ENCODE data around the gene PRR22.
"Not testable (repeated sequence)": the region's sequence is repeated elsewhere in the genome, so short reads cannot be mapped to it uniquely, and the experiment has no call there.

The PRR22 gene

DNA sequence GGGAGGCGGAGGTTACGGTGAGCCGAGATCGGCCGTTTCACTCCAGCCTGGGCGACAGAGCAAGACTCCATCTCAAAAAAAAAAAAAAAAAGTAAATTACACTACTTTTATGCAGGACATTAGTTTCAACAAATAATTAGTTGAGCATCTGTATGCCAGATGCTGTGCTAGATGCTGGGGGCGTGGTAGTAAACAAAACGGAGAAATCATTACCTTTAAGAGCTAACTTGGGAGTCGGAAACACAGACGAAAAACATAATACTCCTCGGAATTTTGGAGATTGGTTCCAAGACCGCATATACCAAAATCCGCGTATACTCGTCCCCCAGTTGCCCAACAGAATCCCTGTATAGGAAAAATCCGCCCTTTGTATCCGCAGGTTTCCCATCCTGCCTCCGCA, 7.7 kb upstream of the PRR22 start:
- in situ Hi-C loops (cut with HindIII; ENCODE audit: low sequenced_read_pairs), result no loop called here

DNA sequence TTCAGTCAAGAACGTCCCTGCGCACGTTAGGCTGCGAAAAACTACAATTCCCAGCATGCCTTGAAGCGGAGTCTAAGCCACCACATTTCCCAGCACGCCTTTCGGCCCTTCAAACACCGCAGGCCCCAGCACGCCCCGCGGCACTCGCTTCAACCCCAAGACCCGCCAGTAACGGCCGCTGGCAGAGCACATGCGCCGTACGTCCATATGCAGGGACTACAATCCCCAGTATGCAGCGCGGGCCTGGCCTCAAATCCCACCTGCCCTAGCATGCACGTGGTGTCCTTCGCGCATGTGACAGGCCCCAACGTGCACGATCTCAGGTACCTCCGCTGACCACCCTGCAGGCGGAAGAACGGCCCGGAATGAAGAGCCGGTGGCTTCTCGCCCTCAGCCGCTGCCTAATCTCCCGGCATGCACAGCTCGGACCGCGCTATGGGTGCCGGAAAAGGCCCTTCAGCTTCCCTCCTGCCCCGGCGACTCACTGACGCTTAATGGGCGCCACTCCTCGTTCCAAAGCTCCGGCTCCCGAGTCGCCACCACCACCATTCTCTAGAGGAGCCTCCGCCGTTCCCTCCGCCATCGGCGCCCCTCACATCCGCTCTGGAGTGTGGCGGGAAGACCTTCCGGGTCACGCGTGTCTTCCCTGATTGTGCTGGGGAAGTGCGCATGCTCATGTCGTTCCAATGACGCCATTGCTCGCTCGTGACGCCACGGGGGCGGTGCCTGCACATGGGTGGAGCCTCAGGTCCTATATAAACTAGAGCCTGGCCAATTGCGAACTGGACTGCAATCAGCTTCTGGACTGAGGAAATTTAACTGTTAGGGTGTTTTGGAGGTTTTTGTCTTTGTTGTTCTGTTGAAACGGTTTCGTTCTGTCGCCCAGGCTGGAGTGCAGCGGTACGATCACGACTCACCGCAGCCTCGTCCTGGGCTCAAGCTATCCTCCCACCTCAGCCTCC, 6.3 kb upstream of the PRR22 start, which contains the start of gene DUS3L:
Gene DUS3L, minus strand, starts transcription at position 605 of the 962 bp plus-strand sequence. Its CDS starts 22 bp downstream, at position 583.
- in situ Hi-C loops (cut with HindIII; ENCODE audit: low sequenced_read_pairs), result no loop called here

DNA sequence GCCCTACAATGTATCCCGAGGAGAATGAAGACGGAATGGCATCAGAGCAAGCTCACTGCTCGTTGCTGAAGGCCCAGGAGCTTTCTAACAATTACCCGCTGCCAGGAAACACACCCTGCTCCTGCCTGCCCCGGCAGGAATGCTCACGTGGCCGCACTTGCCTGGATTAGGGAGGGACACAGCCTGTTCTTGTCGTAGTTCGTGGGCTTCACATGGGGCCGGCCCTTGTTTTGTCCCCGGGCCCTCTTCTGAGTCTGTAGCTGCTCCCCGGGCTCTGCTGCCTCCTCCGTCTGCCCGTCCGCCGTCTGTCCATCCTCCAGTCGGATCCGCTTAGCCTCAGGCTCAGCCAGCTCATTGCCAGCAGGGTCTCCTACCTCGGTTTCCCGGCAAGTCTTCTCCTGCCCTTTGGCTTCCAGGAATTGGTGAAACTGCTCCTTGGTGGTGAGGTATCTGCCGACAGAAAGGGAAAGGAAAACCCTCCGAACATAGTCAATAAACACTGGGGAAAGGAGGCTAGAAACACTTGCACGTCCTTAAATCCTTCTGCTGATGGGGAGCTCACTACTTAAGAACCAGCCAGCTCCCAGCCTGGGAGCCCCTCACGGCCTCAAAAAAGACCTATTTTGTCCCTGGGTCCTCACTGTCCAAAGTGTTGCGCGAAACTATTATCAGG, 5.5 kb upstream of the PRR22 start:
- in situ Hi-C loops (cut with HindIII; ENCODE audit: low sequenced_read_pairs), result no loop called here

DNA sequence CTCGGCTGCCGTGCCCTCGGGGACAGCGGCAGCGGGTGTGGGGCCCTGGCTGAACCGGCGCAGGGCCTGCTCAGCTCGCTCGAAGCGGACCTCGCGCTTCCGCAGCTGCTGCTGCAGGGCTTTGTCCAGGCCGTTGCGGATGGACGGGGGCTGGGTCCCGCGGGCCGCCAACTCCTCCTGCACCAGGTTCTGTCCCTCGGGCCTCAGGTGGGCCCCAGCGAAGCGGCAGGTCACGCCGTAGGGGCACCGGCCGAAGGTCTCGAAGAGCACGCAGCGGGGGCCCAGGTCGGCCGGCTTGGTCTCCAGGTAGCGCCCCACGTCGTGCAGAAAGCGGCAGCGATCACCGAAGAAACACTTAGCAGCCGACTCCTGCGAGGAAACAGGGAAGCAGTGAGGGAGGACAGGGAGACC, 4.8 kb upstream of the PRR22 start:
- in situ Hi-C loops (cut with HindIII; ENCODE audit: low sequenced_read_pairs), result no loop called here

DNA sequence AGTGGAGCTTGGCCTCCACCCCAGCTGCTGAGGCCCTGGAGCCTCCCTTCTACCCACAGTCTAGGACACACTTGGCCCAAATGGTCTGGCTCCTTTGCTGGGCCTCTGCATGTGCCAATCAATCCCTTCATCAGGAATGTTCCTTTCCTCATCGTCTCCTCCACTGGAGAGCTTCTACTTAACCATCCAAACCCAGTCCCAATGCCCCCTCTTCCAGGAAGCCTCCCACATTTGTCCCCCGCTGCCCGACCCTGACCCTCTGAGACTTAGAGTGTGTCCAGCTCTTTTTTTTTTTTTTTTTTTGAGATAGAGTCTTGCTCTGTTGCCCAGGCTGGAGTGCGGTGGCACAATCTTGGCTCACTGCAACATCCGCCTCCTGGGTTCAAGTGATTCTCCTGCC, 3.9 kb upstream of the PRR22 start:
- in situ Hi-C loops (cut with HindIII; ENCODE audit: low sequenced_read_pairs), result no loop called here

DNA sequence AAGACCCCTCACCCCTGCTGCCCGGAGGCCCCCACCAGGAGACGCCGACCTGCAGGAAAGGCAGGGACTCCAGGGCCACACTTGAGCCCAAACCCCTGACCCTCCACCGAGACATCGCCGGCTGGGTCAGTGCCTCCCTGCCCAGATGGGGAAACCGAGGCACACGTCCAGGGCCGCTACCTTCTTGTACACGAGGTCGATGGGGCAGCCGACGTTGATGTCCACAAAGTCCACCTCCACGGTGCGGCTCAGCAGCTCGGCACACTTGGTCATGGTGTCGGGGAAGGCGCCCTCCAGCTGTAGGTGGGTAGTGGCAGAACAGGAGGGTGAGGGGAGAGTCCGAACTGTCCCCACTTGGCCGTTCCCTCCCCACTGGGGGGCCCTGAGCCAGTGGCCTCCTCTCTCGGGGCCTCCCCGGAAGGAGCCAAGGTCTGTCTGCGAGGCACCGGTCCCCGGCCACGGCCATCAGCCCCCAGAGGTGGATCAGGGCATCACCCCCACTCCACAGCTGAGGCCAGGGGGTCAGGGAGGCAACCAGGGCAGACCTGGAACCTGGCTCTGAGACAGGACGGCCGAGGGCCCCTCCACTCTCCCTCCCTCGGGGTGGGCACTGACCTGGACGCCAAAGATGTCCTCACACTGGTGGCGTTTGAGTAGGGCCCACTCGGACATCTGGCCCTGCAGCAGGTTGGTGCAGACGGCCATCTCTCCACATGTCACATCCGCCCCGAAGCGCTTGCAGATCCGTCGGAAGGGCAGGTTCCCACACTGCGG, 3.0 kb upstream of the PRR22 start:
- in situ Hi-C loops (cut with HindIII; ENCODE audit: low sequenced_read_pairs), result no loop called here

DNA sequence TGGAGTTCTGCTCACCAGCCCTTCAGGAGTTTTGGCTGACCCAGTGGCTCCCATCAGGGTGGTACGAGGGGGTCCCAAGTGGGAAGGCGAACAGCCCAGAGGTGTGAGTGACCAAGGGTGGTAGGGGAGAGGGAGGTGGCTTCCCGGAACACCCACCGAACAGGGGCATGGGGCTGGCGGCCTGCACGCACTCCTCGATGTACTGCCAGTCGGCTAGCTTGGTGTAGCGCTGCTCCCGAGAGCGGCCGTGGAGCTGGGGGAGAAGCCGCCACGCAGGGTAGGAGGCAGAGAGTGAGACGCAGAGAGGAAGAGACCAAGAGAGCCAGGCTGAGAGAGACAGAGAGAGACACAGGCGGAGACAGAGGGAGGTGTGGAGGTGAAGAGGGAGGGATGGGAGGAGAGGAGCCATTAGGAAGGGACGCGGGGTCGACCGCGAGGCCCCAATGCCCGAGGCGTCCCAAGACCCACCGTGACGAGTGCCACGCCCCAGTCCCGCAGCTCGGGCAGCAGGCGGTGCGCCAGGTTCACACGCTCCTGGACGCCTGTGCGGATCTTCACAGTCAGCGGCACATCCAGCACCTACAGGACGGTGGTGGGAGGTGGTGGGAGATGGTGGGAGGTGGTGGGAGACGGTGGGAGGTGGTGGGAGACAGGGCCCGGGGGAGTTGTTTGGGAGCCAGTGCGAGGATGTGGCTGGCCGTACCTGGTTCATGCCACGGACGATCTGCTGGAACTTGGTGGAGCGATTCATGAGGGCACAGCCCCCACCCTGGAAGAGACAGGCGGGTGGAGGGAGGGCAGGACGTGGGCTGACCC, 2.3 kb upstream of the PRR22 start:
- in situ Hi-C loops (cut with HindIII; ENCODE audit: low sequenced_read_pairs), result no loop called here

DNA sequence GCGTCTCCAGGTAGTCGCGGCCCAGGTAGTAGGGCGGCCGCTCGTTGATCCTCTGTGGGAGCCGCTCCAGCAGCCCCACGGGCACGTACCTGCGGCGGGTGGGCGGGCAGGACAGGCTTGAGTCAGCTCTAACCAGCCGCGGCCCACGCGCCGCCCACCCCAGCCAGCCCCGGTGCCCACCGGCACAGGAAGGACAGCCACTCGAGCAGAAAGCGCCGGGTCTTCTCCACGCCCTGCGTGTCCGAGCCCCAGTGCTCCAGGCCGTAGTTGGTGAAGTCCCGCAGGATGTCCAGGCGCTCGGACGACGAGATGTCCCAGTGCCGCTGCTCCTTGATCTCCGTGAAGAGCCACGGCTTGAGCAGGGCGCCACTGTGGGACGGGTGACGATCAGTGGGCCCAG, 877 bp upstream of the PRR22 start:
- in situ Hi-C loops (cut with HindIII; ENCODE audit: low sequenced_read_pairs), result no loop called here

DNA sequence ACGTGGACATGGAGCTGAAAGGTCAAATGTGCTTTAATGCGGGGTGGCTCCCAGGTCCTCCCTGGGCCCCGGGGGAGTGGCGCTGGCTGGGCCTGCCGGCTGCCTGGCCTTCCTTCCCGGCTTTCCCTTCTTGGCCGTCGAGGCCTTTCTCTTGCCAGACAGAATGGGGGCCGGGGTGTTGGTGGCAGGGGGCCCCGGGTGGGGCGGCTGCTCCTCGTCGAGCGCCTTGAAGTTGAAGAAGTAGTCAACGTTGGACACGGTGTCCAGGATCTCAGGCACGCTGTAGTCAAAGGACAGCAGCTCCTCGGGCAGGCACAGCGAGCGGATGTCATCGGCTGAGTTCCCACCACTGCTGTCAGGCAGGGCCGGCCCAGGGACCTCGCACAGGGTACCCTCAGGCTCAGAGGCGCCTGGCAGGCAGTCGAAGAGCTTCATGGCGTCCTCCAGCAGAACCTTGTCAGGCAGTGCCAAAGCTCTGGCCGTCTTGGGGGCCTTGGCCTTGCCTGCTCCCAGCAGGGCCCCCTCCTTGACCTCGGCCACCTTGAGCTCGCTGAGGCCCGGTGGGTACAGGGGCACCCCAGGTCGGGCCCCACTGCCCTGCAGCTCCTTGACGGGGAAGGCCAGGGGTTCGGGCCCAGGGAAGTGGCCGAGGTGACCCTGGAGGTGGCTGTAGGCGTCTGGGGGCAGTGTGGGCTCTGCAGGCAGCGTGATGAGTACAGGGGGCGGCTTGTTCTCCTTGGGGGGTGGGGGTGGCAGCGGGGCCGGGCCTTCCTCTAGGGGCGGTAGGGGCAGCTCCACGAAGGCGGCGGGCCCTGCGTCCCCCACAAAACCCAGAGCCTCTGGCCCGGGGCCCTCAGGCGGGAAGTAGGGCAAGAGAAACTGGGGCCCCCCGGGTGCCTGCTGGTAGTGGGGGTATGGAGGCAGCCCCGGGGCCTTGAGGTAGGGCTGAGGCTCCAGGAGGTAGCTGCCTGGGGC, 1.3 kb downstream of the PRR22 start:
- in situ Hi-C loops (cut with HindIII; ENCODE audit: low sequenced_read_pairs), result no loop called here

DNA sequence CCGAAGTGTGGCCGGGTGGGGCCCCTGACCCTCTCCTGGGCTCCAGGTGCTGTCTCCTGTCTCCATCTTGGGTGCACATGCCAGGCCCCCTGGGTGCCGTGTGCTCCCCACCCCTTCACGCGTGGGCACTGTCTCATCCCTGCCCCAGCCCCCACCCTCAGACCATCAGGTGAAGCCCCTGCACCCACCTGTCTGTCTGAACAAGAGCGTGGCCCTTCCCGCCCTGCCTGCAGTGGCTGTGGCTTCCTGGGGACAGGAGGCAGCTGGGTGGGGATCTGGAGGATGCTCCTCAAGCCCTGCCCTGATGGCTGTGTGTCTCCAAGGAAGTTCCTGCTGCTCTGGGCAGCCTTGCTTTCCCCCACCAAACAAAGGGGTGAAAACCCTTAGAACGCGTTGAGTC, 2.2 kb downstream of the PRR22 start:
- in situ Hi-C loops (cut with HindIII; ENCODE audit: low sequenced_read_pairs), result no loop called here

DNA sequence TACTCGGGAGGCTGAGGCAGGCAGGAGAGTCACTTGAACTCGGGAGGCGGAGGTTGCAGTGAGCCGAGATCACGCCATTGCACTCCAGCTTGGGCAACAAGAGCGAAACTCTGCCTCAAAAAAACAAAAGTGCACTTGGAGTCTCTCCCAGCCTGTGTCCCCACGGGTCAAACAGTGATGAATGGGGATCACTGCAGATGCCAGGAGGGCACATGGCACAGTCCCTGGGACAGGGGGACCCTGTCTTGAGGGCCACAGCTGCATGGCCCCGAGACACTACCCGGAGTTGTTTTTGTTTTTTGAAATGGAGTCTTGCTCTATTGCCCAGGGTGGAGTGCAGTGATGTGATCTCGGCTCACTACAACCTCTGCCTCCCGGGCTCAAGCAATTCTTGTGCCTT, 3.6 kb downstream of the PRR22 start:
- in situ Hi-C loops (cut with HindIII; ENCODE audit: low sequenced_read_pairs), result not testable (repeated sequence)

DNA sequence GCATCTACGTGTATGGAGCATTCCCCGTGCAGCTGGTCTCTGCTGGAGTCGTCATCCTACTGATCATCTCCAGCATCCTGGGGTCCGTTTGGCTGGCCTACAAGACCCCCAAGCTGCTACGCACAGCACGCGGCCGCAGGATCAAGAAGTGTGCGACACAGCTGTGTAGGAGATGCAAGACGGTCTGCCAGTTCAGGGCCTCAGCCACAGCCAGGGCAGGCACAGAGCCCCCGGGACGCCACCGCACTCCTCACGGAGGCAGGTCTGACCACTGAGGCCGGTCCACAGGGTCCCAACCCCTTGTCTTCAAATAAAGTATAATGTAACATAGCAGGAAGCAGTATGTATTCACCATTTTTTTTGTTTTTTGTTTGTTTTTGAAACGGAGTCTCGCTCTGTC, 6.1 kb downstream of the PRR22 start:
- in situ Hi-C loops (cut with HindIII; ENCODE audit: low sequenced_read_pairs), result no loop called here

DNA sequence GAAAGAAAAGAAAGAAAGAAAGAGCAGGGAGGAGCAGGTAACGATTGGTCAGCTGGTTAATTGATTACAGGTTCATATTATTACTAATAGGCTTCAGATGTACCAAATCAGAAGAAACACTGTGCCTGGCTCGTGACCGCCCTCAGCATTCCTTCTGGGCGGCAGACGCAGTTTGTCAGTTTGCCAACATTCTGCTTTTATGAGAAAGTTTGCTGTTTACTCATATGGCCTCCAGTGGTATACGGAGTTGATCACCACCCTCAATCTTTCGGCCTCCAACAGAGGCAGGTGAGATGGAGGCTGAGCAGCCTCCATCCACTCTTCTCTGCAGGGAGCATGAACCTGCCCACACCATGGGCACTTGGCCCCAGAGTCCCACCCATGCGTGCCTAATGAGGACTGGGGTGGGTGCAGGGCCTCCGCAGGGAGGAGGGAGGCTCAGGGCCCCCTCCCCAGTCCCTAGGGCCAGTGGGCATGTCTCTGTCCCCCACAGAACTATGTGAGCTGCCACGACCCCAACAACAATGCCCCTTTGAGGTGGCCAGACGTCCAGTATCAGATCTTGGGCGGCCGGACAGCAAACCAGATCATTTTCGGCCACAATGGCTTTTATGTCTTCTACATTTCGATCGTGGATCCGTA, 8.8 kb downstream of the PRR22 start:
- in situ Hi-C loops (cut with HindIII; ENCODE audit: low sequenced_read_pairs), result no loop called here

DNA sequence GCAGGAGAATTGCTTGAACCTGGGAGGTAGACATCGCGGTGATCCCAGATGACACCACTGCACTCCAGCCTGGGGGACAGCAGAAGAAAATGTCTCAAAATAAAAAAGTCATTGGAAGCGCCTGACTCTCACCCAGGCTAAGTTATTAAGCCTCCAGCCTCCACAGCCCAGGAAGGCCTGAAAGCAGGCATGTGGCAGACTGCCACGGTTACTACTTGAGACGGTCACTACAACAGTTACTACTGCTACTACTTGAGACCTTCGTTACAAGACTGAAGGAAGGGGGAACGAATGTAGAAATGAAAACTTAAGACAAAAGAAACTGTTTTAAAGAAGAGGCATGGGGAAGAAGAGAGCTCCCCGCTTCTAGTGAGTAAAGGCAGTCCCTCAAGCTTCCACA, 9.6 kb downstream of the PRR22 start:
- in situ Hi-C loops (cut with HindIII; ENCODE audit: low sequenced_read_pairs), result no loop called here

DNA sequence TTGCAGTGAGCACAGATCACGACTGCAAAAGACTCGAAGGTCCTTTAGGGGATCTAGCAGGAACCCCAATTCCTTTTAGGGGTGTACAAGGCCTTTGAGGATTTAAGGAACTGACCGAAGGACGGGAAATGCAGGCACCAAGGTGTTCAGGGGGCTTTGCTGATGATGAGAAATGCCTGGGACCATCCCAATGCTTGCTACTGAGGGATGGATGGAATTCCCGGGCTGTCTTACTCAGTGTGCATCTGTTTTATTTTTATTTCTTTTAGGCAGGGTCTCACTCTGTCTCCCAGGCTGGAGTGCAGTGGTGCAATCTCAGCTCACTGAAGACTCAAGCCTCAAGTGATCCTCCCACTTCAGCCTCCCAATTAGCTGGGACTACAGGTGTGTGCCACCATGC, 11.3 kb downstream of the PRR22 start:
- in situ Hi-C loops (cut with HindIII; ENCODE audit: low sequenced_read_pairs), result no loop called here

DNA sequence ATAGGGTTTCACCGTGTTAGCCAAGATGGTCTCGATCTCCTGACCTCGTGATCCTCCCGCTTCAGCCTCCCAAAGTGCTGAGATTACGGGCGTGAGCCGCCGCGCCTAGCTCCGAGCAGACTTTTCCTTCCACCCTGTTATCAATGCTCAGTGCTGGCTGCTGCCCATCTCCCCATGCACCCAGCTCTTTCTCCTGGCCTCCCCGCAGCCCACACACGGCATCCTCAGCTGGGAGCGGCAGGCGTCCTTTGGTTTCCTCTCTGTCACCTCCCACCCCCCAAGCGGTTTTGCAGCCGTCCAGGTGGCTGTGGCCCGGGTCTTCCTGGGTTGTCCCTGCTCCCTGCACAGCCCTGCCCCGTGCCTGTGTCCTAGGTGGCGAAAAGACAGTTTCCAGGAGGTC, 12.1 kb downstream of the PRR22 start:
- in situ Hi-C loops (cut with HindIII; ENCODE audit: low sequenced_read_pairs), result no loop called here

DNA sequence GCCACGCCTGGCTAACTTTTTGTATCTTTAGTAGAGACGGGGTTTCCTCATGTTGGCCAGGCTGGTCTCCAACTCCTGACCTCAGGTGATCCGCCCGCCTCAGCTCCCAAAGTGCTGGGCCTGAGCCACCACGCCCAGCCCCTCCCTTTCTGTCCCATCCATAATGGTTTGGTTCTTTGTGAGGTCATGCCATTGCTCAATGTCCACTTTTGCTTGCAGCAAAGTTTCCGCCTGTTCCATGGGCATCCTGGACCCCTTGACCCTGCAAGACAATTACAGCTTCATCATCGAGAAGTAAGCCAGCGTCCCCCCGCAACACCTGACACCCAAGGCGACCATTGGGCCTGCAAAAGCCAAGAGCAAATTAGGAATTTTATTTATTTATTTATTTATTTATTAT, 16.6 kb downstream of the PRR22 start:
- in situ Hi-C loops (cut with HindIII; ENCODE audit: low sequenced_read_pairs), result no loop called here

DNA sequence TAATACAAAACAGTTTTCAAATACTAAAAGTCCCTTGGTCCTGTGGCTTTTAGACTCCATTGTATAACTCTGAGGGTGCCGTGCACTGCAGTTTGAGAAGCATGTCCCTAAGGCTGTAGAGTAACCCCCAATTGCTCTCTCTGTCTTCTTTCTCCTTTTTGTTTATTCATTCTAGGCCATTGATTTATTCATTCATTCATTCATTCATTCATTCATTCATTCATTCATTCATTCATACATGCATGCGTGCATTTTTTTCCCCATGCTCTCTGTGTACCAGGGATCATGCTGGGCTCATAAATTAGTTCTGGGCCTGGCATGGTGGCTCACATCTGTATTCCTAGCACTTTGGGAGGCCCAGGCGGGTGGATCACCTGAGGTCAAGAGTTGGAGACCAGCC, 19.3 kb downstream of the PRR22 start:
- in situ Hi-C loops (cut with HindIII; ENCODE audit: low sequenced_read_pairs), result no loop called here

Data from DLD1 (cell line).